IMR-90 (cell line): Measurements from ENCODE around the gene VAV3. TPM values are rescaled to one million over a fixed set of nuclear protein-coding genes. Genes with fewer than 3 reads are reported as not detected.

ENCODE experiments used
- ATAC-seq: fragments of 200-7000 bp; cut with Tn5 transposase; 2 replicates; pipeline ENCODE4 v1.9.1; 2020; ENCODE audit warnings: low read depth, mild to moderate bottlenecking, moderate library complexity
- BruUV-seq: library from RNA; stranded (reverse); fragments of 400-500 nt; replicated peaks from 2 replicates; lab custom pipeline; 2021; lab: Mats Ljungman, UMichigan
- CTCF ChIA-PET: fragments of 300-600 bp; formaldehyde crosslinking; extraction: SDS; loops from one replicate; lab custom pipeline; 2021; ENCODE audit warnings: antibody characterized with exemption; lab: Yijun Ruan, JAX
- POLR2A ChIA-PET: fragments of 300-600 bp; sonication (Branson Sonifier 250); formaldehyde crosslinking; loops from one replicate; lab custom pipeline; 2022; ENCODE audit warnings: antibody characterized with exemption; ENCODE audit not compliant: unreplicated experiment; lab: Charles Lee
- DNase-seq: peaks from one replicate; pipeline ENCODE4 v3.0.0; 2013
- H2AFZ ChIP-seq: replicated peaks from 2 replicates; pipeline ENCODE3; 2013; ENCODE audit warnings: low read length, mild to moderate bottlenecking; ENCODE audit not compliant: poor library complexity
- H2AK5ac ChIP-seq: 2 replicates; pipeline ENCODE4 v1.6.1; 2013; ENCODE audit warnings: low read depth, low read length, inconsistent platforms
- H2AK9ac ChIP-seq: replicated peaks from 2 replicates; pipeline ENCODE3; 2013; ENCODE audit warnings: mild to moderate bottlenecking, low read depth, low read length, moderate library complexity; ENCODE audit not compliant: poor library complexity
- H2BK120ac ChIP-seq: 2 replicates; pipeline ENCODE4 v1.6.1; 2013; ENCODE audit warnings: low read depth, low read length, inconsistent platforms
- H2BK15ac ChIP-seq: 3 replicates; pipeline ENCODE4 v1.6.1; 2013; ENCODE audit warnings: low read depth, low read length, inconsistent platforms
- H2BK20ac ChIP-seq: 2 replicates; pipeline ENCODE4 v1.6.1; 2013; ENCODE audit warnings: low read depth, mild to moderate bottlenecking, inconsistent platforms, low read length, moderate library complexity
- H2BK5ac ChIP-seq: 2 replicates; pipeline ENCODE4 v1.6.1; 2013; ENCODE audit warnings: mild to moderate bottlenecking, low read depth, low read length, inconsistent platforms; ENCODE audit not compliant: poor library complexity, severe bottlenecking
- H3K14ac ChIP-seq: replicated peaks from 2 replicates; pipeline ENCODE4 v1.6.1; 2013; ENCODE audit warnings: low read depth, low read length, inconsistent platforms
- H3K18ac ChIP-seq: 2 replicates; pipeline ENCODE4 v1.6.1; 2013; ENCODE audit warnings: low read depth, low read length, control low read depth
- H3K23ac ChIP-seq: 2 replicates; pipeline ENCODE4 v1.6.1; 2013; ENCODE audit warnings: low read depth, low read length, inconsistent platforms
- H3K27ac ChIP-seq: 2 replicates; pipeline ENCODE4 v1.5.1; 2013; ENCODE audit warnings: mild to moderate bottlenecking, control low read depth, low read length; ENCODE audit not compliant: insufficient read depth
- H3K27me3 ChIP-seq: 2 replicates; pipeline ENCODE4 v1.6.1; 2013; ENCODE audit warnings: low read length; ENCODE audit not compliant: control insufficient read depth, insufficient read depth
- H3K36me3 ChIP-seq: 2 replicates; pipeline ENCODE4 v1.6.1; 2013; ENCODE audit warnings: low read length, mixed read lengths; ENCODE audit not compliant: control insufficient read depth, insufficient read depth
- H3K4ac ChIP-seq: 2 replicates; pipeline ENCODE4 v1.6.1; 2013; ENCODE audit warnings: low read depth, low read length, inconsistent platforms
- H3K4me1 ChIP-seq: 2 replicates; pipeline ENCODE4 v1.6.1; 2013; ENCODE audit warnings: low read length, mixed read lengths; ENCODE audit not compliant: control insufficient read depth, insufficient read depth
- H3K4me2 ChIP-seq: 2 replicates; pipeline ENCODE4 v1.6.1; 2013; ENCODE audit warnings: low read depth, mild to moderate bottlenecking, control low read depth, low read length, moderate library complexity
- H3K4me3 ChIP-seq: 2 replicates; pipeline ENCODE4 v1.5.1; 2013; ENCODE audit warnings: low read depth, mild to moderate bottlenecking, control low read depth, low read length, moderate library complexity; ENCODE audit not compliant: insufficient read depth
- H3K56ac ChIP-seq: 2 replicates; pipeline ENCODE4 v1.6.1; 2013; ENCODE audit warnings: low read length, inconsistent platforms; ENCODE audit not compliant: insufficient read depth; ENCODE audit errors: extremely low read depth
- H3K79me1 ChIP-seq, 2 experiments: 2 replicates each; pipeline ENCODE4 v1.6.1; 2013; ENCODE audit warnings: low read length in 2 of 2, inconsistent platforms in 1 of 2, low read depth in 1 of 2
- H3K9ac ChIP-seq: 2 replicates; pipeline ENCODE4 v1.6.1; 2013; ENCODE audit warnings: low read depth, low read length, control low read depth
- H3K9me1 ChIP-seq: 2 replicates; pipeline ENCODE4 v1.6.1; 2013; ENCODE audit warnings: low read length, inconsistent platforms; ENCODE audit not compliant: insufficient read depth
- H3K9me3 ChIP-seq: 2 replicates; pipeline ENCODE4 v1.6.1; 2013; ENCODE audit warnings: low read length; ENCODE audit not compliant: control insufficient read depth, insufficient read depth
- H4K20me1 ChIP-seq: 2 replicates; pipeline ENCODE4 v1.6.1; 2013; ENCODE audit warnings: low read length, inconsistent platforms; ENCODE audit not compliant: insufficient read depth
- H4K5ac ChIP-seq: 2 replicates; pipeline ENCODE4 v1.6.1; 2013; ENCODE audit warnings: mild to moderate bottlenecking, low read depth, low read length, control low read depth
- H4K8ac ChIP-seq, 2 experiments: 2 replicates each; pipeline ENCODE4 v1.6.1; 2013; ENCODE audit warnings: low read depth in 2 of 2, low read length in 2 of 2, control low read depth in 1 of 2, inconsistent platforms in 1 of 2
- H4K91ac ChIP-seq: 2 replicates; pipeline ENCODE4 v1.6.1; 2013; ENCODE audit warnings: low read depth, low read length, inconsistent platforms; ENCODE audit not compliant: insufficient read depth
- BHLHE40 ChIP-seq: fragments of 150-350 bp; IDR thresholded peaks from 2 replicates; pipeline ENCODE4 v1.6.1; 2016; ENCODE audit warnings: mild to moderate bottlenecking, low read depth, low read length
- CEBPB ChIP-seq: IDR thresholded peaks from 2 replicates; pipeline ENCODE4 v1.6.1; 2012; ENCODE audit warnings: low read depth, low read length, improper control_type of control experiment
- CTCF ChIP-seq: conservative IDR thresholded peaks from 2 replicates; pipeline ENCODE4 v1.5.1; 2012; ENCODE audit warnings: mild to moderate bottlenecking, low read depth, low read length, improper control_type of control experiment
- FOS ChIP-seq: fragments of 150-350 bp; IDR thresholded peaks from 2 replicates; pipeline ENCODE4 v1.6.1; 2016; ENCODE audit warnings: low read depth, low read length
- NFE2L2 ChIP-seq: fragments of 150-350 bp; IDR thresholded peaks from 2 replicates; pipeline ENCODE4 v1.6.1; 2016; ENCODE audit warnings: low read depth, mild to moderate bottlenecking, low read length
- POLR2A ChIP-seq: IDR thresholded peaks from 2 replicates; pipeline ENCODE4 v1.6.1; 2012; ENCODE audit warnings: mild to moderate bottlenecking, low read depth, low read length
- RFX5 ChIP-seq: IDR thresholded peaks from 2 replicates; pipeline ENCODE4 v1.8.0; 2012; ENCODE audit warnings: low read depth, mild to moderate bottlenecking, low read length, moderate library complexity
- SMC3 ChIP-seq: fragments of 150-350 bp; IDR thresholded peaks from 2 replicates; pipeline ENCODE4 v1.6.1; 2016; ENCODE audit warnings: low read depth, mild to moderate bottlenecking, antibody characterized with exemption, low read length, moderate library complexity
- WGBS, 2 experiments: methylation state at CpG; one replicate each; pipeline versions ENCODE4 v1.1.5 to v1.1.7; 2013; ENCODE audit warnings: missing lambda C conversion rate in 2 of 2; ENCODE audit not compliant: insufficient read length in 1 of 2; ENCODE audit errors: extremely low coverage in 2 of 2; 5-methylcytosine and 5-hydroxymethylcytosine counted together
- dilution Hi-C: fragments of 300-500 bp; cut with HindIII; formaldehyde crosslinking; loops from one replicate; pipeline ENCODE4 v1.14.3; 2018; ENCODE audit warnings: low sequenced_read_pairs; ENCODE audit not compliant: unreplicated experiment
- in situ Hi-C: fragments of 300-500 bp; cut with MboI; formaldehyde crosslinking; loops from 3 replicates; pipeline ENCODE4 v1.14.3; 2019; ENCODE audit warnings: low sequenced_read_pairs, inconsistent platforms, mixed read lengths
- intact Hi-C: fragments of 100-400 bp; cut with micrococcal nuclease; formaldehyde crosslinking; loops from 2 replicates; pipeline ENCODE4 v1.10.0; 2022
- polyA plus RNA-seq, 3 experiments: library from polyadenylated mRNA; depleted of rRNA; stranded (reverse); fragments of >200 nt; gene quantifications; 2 replicates each; pipeline ENCODE4 v1.2.3, GENCODE V29; 2012; ENCODE audit warnings: low replicate concordance in 1 of 3
- total RNA-seq: library from RNA; depleted of rRNA; stranded (reverse); fragments of >200 nt; gene quantifications from 2 replicates; pipeline ENCODE4 v1.2.3, GENCODE V29; 2012

VAV3 gene
- total and polyA plus RNA-seq, 2 of the 4 experiments (the other 2 are of a cell fraction) = 0.12 to 0.18 TPM

DNA sequence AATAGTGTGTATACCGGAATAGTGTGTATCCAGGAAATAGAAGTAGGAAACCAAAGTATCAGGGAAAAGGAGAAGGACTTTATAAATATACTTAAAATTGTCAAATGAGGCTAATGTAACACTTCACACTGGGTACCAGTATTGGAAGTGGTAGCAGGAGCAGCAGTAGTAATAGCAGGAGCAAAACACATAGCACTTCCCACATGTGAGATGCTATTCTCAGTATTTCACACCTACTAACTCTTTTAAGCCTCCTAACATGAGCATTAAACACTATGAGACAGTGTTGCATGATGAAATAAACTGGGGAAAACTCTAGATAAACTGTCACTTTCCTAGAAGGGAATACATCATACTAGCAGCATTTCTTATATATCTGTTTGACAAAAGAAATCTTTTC, 376.7 kb downstream of the VAV3 start:
- Histone ChIP-seq H3K4me2 (no peak overlapping the region), H3K23ac (no peak overlapping the region), H2AK9ac (no peak overlapping the region), H3K9ac (no peak overlapping the region), H3K36me3 (no peaks in the 10 kb centered on the region), H4K8ac (no peak overlapping the region), H3K18ac (no peak overlapping the region), H3K27ac (no peak overlapping the region), H2AK5ac (no peak overlapping the region), H3K4me1 (no peaks in the 10 kb centered on the region), H3K56ac (no peak overlapping the region), H3K27me3 (no peaks in the 10 kb centered on the region), H4K5ac (no peak overlapping the region), H2BK120ac (no peak overlapping the region), H2BK20ac (no peak overlapping the region), H3K9me1 (no peaks in the 10 kb centered on the region), H4K91ac (no peak overlapping the region), H2BK15ac (no peak overlapping the region), H3K9me3 (no peaks in the 10 kb centered on the region), H2AFZ (no peak overlapping the region), H4K20me1 (no peaks in the 10 kb centered on the region), H3K4ac (no peak overlapping the region), H2BK5ac (no peak overlapping the region), H3K79me1 (no peaks in the 10 kb centered on the region), H3K4me3 (no peak overlapping the region), H3K14ac (no peak overlapping the region)
- ATAC-seq (no peak), DNase-seq (no peak)
- dilution Hi-C loops = no loop called here
- ChIA-PET CTCF (no interaction called here), POLR2A (no interaction called here)
- intact Hi-C loops = no loop called here
- in situ Hi-C loops = no loop called here
- no peak for TF ChIP-seq BHLHE40
- no peak for TF ChIP-seq RFX5
- TF ChIP-seq SMC3 = no peak
- TF ChIP-seq CEBPB = no peak
- no peak for TF ChIP-seq NFE2L2
- no peak for TF ChIP-seq POLR2A
- no peak for TF ChIP-seq CTCF
- no peak for TF ChIP-seq FOS
- WGBS, 2 experiments = no CpG with 5 or more reads among the region's 1 CpG
- BruUV-seq = no TSS peak
